22Rv1 (cell line): ENCODE data around the gene CKAP5.

ENCODE experiments used
- ZFX ChIP-seq: fragments of 450-650 bp; IDR thresholded peaks from 2 replicates; pipeline ENCODE4 v1.6.1; 2017; ENCODE audit warnings: antibody characterized with exemption, borderline replicate concordance
- TF ChIP-seq, protein P1 (sequence below): fragments of 450-650 bp; IDR thresholded peaks from 2 replicates; pipeline ENCODE4 v1.5.1; 2017; ENCODE audit warnings: mild to moderate bottlenecking

DNA sequence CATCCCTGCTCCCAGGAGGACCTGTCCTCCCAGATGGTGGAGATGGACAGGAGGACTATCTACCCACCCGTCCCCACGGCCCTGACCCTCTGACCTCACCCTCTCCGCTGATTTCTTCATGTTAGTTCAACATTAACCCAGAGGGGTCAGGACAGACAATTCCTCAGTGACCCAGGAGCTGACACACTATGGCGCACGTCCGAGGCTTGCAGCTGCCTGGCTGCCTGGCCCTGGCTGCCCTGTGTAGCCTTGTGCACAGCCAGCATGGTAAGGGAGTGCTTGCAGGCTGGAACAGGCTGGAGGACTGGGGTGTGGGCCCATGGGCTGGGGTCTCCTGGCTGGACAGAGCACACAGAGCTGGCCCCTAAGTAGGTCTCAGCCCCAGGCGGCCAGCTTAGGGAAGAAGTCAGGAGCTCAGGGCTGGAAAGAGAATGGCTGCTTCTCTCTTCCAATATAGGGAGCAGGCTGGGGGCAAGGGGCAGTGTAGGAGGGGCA lies 127.0 kb downstream of the CKAP5 start, which contains the start of gene F2:
- TF ChIP-seq, protein P1, sequence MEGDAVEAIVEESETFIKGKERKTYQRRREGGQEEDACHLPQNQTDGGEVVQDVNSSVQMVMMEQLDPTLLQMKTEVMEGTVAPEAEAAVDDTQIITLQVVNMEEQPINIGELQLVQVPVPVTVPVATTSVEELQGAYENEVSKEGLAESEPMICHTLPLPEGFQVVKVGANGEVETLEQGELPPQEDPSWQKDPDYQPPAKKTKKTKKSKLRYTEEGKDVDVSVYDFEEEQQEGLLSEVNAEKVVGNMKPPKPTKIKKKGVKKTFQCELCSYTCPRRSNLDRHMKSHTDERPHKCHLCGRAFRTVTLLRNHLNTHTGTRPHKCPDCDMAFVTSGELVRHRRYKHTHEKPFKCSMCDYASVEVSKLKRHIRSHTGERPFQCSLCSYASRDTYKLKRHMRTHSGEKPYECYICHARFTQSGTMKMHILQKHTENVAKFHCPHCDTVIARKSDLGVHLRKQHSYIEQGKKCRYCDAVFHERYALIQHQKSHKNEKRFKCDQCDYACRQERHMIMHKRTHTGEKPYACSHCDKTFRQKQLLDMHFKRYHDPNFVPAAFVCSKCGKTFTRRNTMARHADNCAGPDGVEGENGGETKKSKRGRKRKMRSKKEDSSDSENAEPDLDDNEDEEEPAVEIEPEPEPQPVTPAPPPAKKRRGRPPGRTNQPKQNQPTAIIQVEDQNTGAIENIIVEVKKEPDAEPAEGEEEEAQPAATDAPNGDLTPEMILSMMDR, result no peak
- TF ChIP-seq ZFX, result no peak
